ENCODE results near the gene COL2A1.

DNA sequence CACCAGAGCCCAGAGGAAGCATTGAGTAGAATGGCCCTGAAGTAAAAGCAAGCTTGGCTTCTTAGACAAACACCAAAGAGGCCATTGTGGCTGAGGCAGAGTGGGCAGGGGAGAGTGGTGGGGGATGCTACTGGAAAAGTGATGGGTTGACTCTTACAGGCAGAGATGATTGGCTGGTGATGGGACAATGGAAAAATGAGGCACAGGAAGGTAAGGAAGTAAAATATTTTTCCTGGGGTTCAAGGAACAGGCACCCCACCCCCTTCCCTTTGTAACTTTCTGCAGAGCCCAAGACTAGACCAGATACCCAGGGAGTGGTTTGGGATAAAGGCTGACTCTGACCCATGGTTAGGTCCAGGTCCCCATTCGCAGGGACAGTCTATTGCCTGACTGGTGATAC lies 34.9 kb upstream of the COL2A1 start:
- TF ChIP-seq EZH2 (IDR thresholded peaks at IDR 0.05; ENCODE audit: insufficient read depth, poor library complexity, severe bottlenecking) (no peak), EZH2phosphoT487 (IDR thresholded peaks at IDR 0.05; ENCODE audit: insufficient read depth, low read depth) (no peak)
